Measurements from ENCODE around the gene ZCCHC10. TPM values are rescaled to one million over a fixed set of nuclear protein-coding genes. Genes with fewer than 3 reads are reported as not detected.
"Not testable (repeated sequence)": the region's sequence is repeated elsewhere in the genome, so short reads cannot be mapped to it uniquely, and the experiment has no call there.

The ZCCHC10 gene
- polyA plus RNA-seq, 3 donors from 2014 or later = 44.4 to 47.6 (median 44.5) TPM

DNA sequence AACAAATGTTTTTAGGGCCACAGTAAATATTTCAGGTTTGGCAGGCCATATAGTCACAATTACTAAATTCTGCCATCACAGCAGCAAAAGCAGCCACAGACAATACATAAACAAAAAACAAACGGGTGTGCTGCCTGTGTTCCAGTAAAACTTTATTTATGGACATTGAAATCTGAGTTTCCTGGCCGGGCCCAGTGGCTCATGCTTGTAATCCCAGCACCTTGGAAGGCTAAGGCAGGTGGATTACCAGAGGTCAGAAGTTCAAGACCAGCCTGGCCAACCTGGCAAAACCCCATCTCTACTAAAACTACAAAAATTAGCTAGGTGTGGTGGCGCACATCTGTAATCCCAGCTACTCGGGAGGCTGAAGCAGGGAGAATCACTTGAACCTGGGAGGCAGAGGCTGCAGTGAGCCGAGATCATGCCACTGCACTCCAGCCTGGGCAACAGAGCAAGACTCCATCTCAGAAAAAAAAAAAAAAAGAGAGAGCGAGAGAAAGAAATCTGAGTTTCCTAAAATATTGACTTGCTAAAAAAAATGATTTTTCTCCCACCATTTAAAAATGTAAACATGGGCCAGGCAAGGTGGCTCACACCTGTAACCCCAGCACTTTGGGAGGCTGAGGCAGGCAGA lies 70.1 kb downstream of the ZCCHC10 start:
- H3K4me1 Mint-ChIP-seq = peaks cover 63 to 79% of the 10 kb centered on the region in 2 donors
- not testable (repeated sequence) for H3K9me3 Mint-ChIP-seq; H3K4me3 Mint-ChIP-seq; DNase-seq; H3K27me3 Mint-ChIP-seq (ENCODE audit: low read depth in 3 of 3); H3K36me3 Mint-ChIP-seq; H3K27ac Mint-ChIP-seq

DNA sequence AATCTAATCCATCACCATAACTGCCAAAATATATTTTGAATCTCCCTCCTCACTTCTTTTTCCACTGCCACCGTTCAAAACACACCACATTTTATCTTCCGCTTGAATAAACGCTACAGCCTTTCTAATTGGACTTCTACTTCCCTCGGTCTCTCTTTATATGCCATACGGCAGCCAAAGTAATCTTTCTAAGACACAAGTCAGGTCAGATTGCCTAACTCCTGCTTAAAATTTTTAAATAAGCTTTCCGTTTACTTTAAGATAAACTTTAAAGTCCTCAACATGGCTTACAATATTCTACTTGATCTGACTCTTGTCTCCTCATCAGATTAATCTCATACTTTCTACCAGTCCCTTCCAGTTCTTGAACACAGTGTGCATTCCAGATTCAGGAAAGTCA lies 72.6 kb downstream of the ZCCHC10 start:
- no peak for DNase-seq
- H3K9me3 Mint-ChIP-seq = no peaks in the 10 kb centered on the region
- H3K36me3 Mint-ChIP-seq = peaks cover 3 to 11% (median 8%) of the 10 kb centered on the region in 3 donors
- peak overlapping the region in 2 of 5 donors; percentile 1 to 3 for H3K4me3 Mint-ChIP-seq
- peak overlapping the region in 2 of 6 donors; percentile 11 to 19 for H3K27ac Mint-ChIP-seq
- H3K4me1 Mint-ChIP-seq = peaks cover 49 to 71% of the 10 kb centered on the region in 2 donors
- H3K27me3 Mint-ChIP-seq (ENCODE audit: low read depth in 3 of 3) = peaks cover 0 to 8% (median 0%) of the 10 kb centered on the region in 3 donors

DNA sequence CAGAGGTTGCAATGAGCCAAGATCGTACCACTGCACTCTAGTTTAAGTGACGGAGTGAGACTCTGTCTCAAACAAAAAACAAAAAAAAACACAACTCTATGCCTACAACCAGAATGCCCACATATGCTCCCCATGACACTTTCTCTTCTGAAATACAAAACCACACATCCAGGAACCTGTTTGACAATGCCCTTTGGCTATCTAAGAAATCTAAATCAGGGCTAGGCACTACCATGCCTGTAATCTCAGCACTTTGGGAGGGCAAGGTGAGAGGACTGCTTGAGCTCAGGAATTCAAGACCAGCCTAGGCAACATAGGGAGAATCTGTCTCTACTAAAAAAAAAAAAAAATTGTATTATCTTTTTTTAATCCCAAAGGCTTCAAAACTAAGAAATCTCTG lies 73.5 kb downstream of the ZCCHC10 start:
- Mint-ChIP-seq H3K4me1 (peaks cover 48 to 72% of the 10 kb centered on the region in 2 donors), H3K27me3 (ENCODE audit: low read depth in 3 of 3) (peaks cover 0 to 8% (median 0%) of the 10 kb centered on the region in 3 donors), H3K4me3 (no peak overlapping the region), H3K27ac (no peak overlapping the region), H3K36me3 (peaks cover 3 to 12% (median 8%) of the 10 kb centered on the region in 3 donors), H3K9me3 (no peaks in the 10 kb centered on the region)
- no peak for DNase-seq

DNA sequence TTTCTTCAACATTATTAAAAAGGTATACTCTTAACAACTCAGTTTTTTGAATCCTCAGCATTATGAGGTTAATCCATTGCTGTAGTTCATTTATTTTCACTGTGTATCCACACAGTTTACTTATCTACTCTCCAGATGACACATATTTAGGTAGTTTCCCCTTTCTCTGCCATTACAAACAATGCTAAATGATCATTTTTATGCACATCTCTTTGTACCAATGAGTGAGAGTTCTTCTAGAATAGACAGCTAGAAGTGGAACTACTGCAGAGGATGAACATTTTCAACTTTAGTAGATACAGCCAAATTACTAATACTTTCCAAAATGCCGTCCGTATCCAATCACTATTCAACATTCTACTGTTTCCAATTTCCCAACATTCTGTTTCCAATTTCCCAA lies 74.5 kb downstream of the ZCCHC10 start:
- Mint-ChIP-seq H3K36me3 (peaks cover 3 to 12% (median 8%) of the 10 kb centered on the region in 3 donors), H3K4me1 (peaks cover 51 to 73% of the 10 kb centered on the region in 2 donors), H3K9me3 (no peaks in the 10 kb centered on the region), H3K27me3 (ENCODE audit: low read depth in 3 of 3) (peaks cover 0 to 8% (median 0%) of the 10 kb centered on the region in 3 donors), H3K4me3 (no peak overlapping the region), H3K27ac (no peak overlapping the region)
- DNase-seq = no peak

DNA sequence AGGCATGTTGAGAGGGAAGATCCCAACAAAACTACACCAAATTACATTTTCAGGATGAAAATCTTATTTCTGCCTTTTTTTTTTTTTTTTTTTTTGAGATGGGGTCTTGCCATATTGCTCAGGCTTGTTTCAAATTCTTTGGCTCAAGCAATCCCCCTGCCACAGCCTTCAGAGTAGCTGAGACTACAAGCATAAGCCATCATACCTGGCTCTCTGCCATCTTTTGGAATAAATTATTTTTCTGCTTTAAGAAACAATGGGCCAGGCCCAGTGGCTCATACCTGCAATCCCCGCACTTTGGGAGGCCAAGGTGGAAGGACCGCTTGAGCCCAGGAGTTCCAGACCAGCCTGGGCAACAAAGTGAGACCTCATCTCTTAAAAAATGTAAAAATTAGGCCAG lies 77.2 kb downstream of the ZCCHC10 start:
- no peak for DNase-seq
- Mint-ChIP-seq H3K4me3 (peak overlapping the region in 1 of 5 donors; percentile 16), H3K4me1 (peaks cover 59 to 77% of the 10 kb centered on the region in 2 donors), H3K36me3 (peaks cover 0 to 7% (median 3%) of the 10 kb centered on the region in 3 donors), H3K9me3 (no peaks in the 10 kb centered on the region), H3K27me3 (ENCODE audit: low read depth in 3 of 3) (peaks cover 0 to 12% (median 0%) of the 10 kb centered on the region in 3 donors), H3K27ac (peak overlapping the region in 1 of 6 donors; percentile 20)

DNA sequence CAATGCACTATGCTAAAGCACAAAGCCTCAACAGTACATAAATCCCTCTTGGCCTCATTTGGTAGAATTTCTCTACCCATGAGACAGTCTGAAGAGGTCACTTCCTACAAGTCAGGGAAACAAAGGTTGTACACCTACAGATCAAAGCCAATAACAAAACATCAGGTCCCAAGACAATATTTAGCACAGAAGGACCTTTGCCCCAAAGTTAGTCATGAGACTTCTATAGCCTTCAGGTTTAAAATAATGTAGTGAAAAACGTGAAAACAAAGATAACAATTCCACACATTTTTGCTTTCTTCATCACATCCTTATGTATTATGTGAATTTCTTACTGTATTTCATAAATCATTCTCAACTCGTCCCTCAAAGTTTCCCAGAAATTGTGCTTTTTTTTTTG lies 78.7 kb downstream of the ZCCHC10 start:
- Mint-ChIP-seq H3K9me3 (no peaks in the 10 kb centered on the region), H3K27ac (peak overlapping the region in 4 of 6 donors; percentile 23 to 48 (median 31)), H3K36me3 (peaks cover 0 to 7% (median 0%) of the 10 kb centered on the region in 3 donors), H3K27me3 (ENCODE audit: low read depth in 3 of 3) (peaks cover 0 to 9% (median 0%) of the 10 kb centered on the region in 3 donors), H3K4me3 (no peak overlapping the region), H3K4me1 (peaks cover 62 to 78% of the 10 kb centered on the region in 2 donors)
- DNase-seq = no peak

Other genes with a start within 250 kb of the ZCCHC10 start
- gene SEPTIN8, start 249.3 kb downstream of the ZCCHC10 start, polyA plus RNA-seq = 1 to 10 TPM in 2 of 3 donors, under 1 TPM in 1; 0.79 to 1.3 (median 1.2) TPM
- not detected for gene SOWAHA, start 213.2 kb downstream of the ZCCHC10 start, polyA plus RNA-seq
- 1 to 10 TPM in 1 of 3 donors, not detected in 2; 1.4 TPM for gene SHROOM1, start 195.9 kb downstream of the ZCCHC10 start, polyA plus RNA-seq
- under 1 TPM in 1 of 3 donors, not detected in 2; 0.12 TPM for gene GDF9, start 160.1 kb downstream of the ZCCHC10 start, polyA plus RNA-seq
- 100 to 1,000 TPM; 554 to 923 (median 597) TPM for gene UQCRQ, start 159.9 kb downstream of the ZCCHC10 start, polyA plus RNA-seq
- 1 to 10 TPM in 1 of 3 donors, under 1 TPM in 2; 0.50 to 2.0 (median 0.54) TPM for gene LEAP2, start 152.9 kb downstream of the ZCCHC10 start, polyA plus RNA-seq
- gene AFF4, start 62.9 kb downstream of the ZCCHC10 start, polyA plus RNA-seq = 10 to 100 TPM; 10.7 to 31.8 (median 11.7) TPM
- 10 to 100 TPM; 17.3 to 51.3 (median 32.3) TPM for gene HSPA4, start 25.5 kb upstream of the ZCCHC10 start, polyA plus RNA-seq

Data from immature natural killer cell (primary cell).